Epithelial cell of proximal tubule (primary cell): ENCODE results near the gene TNFSF4. TPM values are rescaled to one million over a fixed set of nuclear protein-coding genes. Genes with fewer than 3 reads are reported as not detected.

Experiments
- DNase-seq: peaks from one replicate; pipeline ENCODE4 v3.0.0-alpha.2; 2011; ENCODE audit warnings: low read depth
- H3K4me3 ChIP-seq: 2 replicates; pipeline ENCODE4 v1.5.1; 2011; ENCODE audit warnings: low read depth, mild to moderate bottlenecking, low read length
- CTCF ChIP-seq: conservative IDR thresholded peaks from 2 replicates; pipeline ENCODE4 v1.5.1; 2012; ENCODE audit warnings: low read depth, mild to moderate bottlenecking, low read length
- total RNA-seq: library from RNA; depleted of rRNA; stranded (reverse); fragments of >200 nt; gene quantifications from 2 replicates; pipeline ENCODE4 v1.2.3, GENCODE V29; 2015

The TNFSF4 gene
- total RNA-seq, 1 donor from 2014 or later, result 0.35 TPM

- H3K4me3 ChIP-seq, result no peak overlapping the region
- TF ChIP-seq CTCF, result no peak
- no peak for DNase-seq
Observed at GRCh38 chr1:173210716-173211231, 3.6 kb upstream of the TNFSF4 start.

GRCh38 chr1:173210283-173210682, 3.2 kb upstream of the TNFSF4 start:
- H3K4me3 ChIP-seq, result no peak overlapping the region
- no peak for TF ChIP-seq CTCF
- no peak for DNase-seq

- no peak for TF ChIP-seq CTCF
- H3K4me3 ChIP-seq, result no peak overlapping the region
- no peak for DNase-seq
Observed at GRCh38 chr1:173208868-173209267, 1.7 kb upstream of the TNFSF4 start.

GRCh38 chr1:173208146-173208545, 1.0 kb upstream of the TNFSF4 start:
- no peak for DNase-seq
- no peak for TF ChIP-seq CTCF
- H3K4me3 ChIP-seq, result no peak overlapping the region

GRCh38 chr1:173205146-173206051, 1.7 kb downstream of the TNFSF4 start:
- H3K4me3 ChIP-seq, result no peak overlapping the region
- no peak for TF ChIP-seq CTCF
- peak; percentile 35 for DNase-seq

GRCh38 chr1:173204693-173205092, 2.4 kb downstream of the TNFSF4 start:
- DNase-seq, result no peak
- no peak overlapping the region for H3K4me3 ChIP-seq
- no peak for TF ChIP-seq CTCF
